CD14-positive monocyte (primary cell): Measurements from ENCODE around the gene RCOR3. TPM values are rescaled to one million over a fixed set of nuclear protein-coding genes. Genes with fewer than 3 reads are reported as not detected.
A peak's percentile ranks its signal among the peaks of the same experiment; 100 is the strongest.

Experiments used
- DNase-seq, 3 donors: peaks; one replicate each; pipeline ENCODE4 v3.0.0-alpha.2; 2011 to 2022
- H2AFZ ChIP-seq: 2 replicates; pipeline ENCODE4 v1.6.0; 2012; ENCODE audit warnings: mild to moderate bottlenecking, low read depth, low read length, inconsistent platforms; ENCODE audit not compliant: insufficient read depth, poor library complexity, severe bottlenecking
- H3K27ac ChIP-seq, 2 donors: 1 replicate in 1 of 2; 2 replicates in 1 of 2; pipeline ENCODE4 v1.5.1; 2012 to 2013; ENCODE audit warnings: low read length in 2 of 2, control low read depth in 1 of 2, inconsistent platforms in 1 of 2, low read depth in 1 of 2, mild to moderate bottlenecking in 1 of 2
- H3K27me3 ChIP-seq, 2 donors: one replicate each; pipeline versions ENCODE4 v1.6.0 to v1.6.1; 2011 to 2013; ENCODE audit warnings: low read length in 2 of 2; ENCODE audit not compliant: control insufficient read depth in 2 of 2, insufficient read depth in 2 of 2
- H3K36me3 ChIP-seq, 2 donors: replicated peaks in 1 of 2; 1 replicate in 1 of 2; 2 replicates in 1 of 2; pipeline versions ENCODE4 v1.5.1 to v1.6.1; 2012 to 2013; ENCODE audit warnings: low read length in 2 of 2, control low read depth in 1 of 2, inconsistent platforms in 1 of 2, mild to moderate bottlenecking in 1 of 2; ENCODE audit not compliant: insufficient read depth in 2 of 2, control insufficient read depth in 1 of 2
- H3K4me1 ChIP-seq, 2 donors: 1 replicate in 1 of 2; 2 replicates in 1 of 2; pipeline versions ENCODE4 v1.5.1 to v1.6.1; 2012 to 2013; ENCODE audit warnings: low read length in 2 of 2, control low read depth in 1 of 2, inconsistent platforms in 1 of 2, mild to moderate bottlenecking in 1 of 2, moderate library complexity in 1 of 2; ENCODE audit not compliant: insufficient read depth in 2 of 2, control insufficient read depth in 1 of 2
- H3K4me2 ChIP-seq: replicated peaks from 2 replicates; pipeline ENCODE3; 2012; ENCODE audit warnings: low read length, moderate library complexity, mild to moderate bottlenecking; ENCODE audit not compliant: poor library complexity, severe bottlenecking; ENCODE audit errors: extremely low read depth
- H3K4me3 ChIP-seq, 3 experiments: fragments of 200-600 bp in 1 of 3; sonication (generic) in 1 of 3; replicated peaks in 1 of 3; 1 replicate in 2 of 3; 2 replicates in 1 of 3; pipeline ENCODE4 v1.5.1; 2011 to 2013; ENCODE audit warnings: low read length in 3 of 3, mild to moderate bottlenecking in 3 of 3, control low read depth in 2 of 3, low read depth in 2 of 3, inconsistent platforms in 1 of 3, moderate library complexity in 1 of 3
- H3K79me2 ChIP-seq: 2 replicates; pipeline ENCODE4 v1.6.0; 2012; ENCODE audit warnings: mild to moderate bottlenecking, control low read depth, inconsistent platforms, low read length, moderate library complexity; ENCODE audit not compliant: insufficient read depth
- H3K9ac ChIP-seq: 2 replicates; pipeline ENCODE4 v1.6.0; 2017; ENCODE audit warnings: low read length, mild to moderate bottlenecking; ENCODE audit not compliant: insufficient read depth, poor library complexity, severe bottlenecking
- H3K9me3 ChIP-seq, 2 donors: replicated peaks in 1 of 2; 1 replicate in 1 of 2; 2 replicates in 1 of 2; pipeline versions ENCODE4 v1.5.1 to v1.6.1; 2012 to 2013; ENCODE audit warnings: low read length in 2 of 2, control low read depth in 1 of 2; ENCODE audit not compliant: control insufficient read depth in 1 of 2, insufficient read depth in 1 of 2
- H4K20me1 ChIP-seq: 2 replicates; pipeline ENCODE4 v1.6.0; 2012; ENCODE audit warnings: mild to moderate bottlenecking, low read length, control low read depth, moderate library complexity; ENCODE audit not compliant: insufficient read depth
- H3K27ac Mint-ChIP-seq, 7 donors: one replicate each; pipeline ENCODE4 v1.8.0; 2020; ENCODE audit warnings: mild to moderate bottlenecking in 7 of 7, mixed read lengths in 7 of 7, moderate library complexity in 6 of 7, inconsistent platforms in 2 of 7
- H3K27me3 Mint-ChIP-seq, 3 donors: one replicate each; pipeline ENCODE4 v1.8.0; 2021 to 2022; ENCODE audit warnings: low read depth in 3 of 3, mild to moderate bottlenecking in 3 of 3, mixed read lengths in 3 of 3, moderate library complexity in 3 of 3, inconsistent platforms in 1 of 3
- H3K36me3 Mint-ChIP-seq, 2 donors: one replicate each; pipeline ENCODE4 v1.8.0; 2020; ENCODE audit warnings: mixed read lengths in 2 of 2, inconsistent platforms in 1 of 2, mild to moderate bottlenecking in 1 of 2
- H3K4me1 Mint-ChIP-seq: one replicate; pipeline ENCODE4 v1.8.0; 2020; ENCODE audit warnings: mild to moderate bottlenecking, mixed read lengths
- H3K4me3 Mint-ChIP-seq, 2 donors: one replicate each; pipeline ENCODE4 v1.8.0; 2020; ENCODE audit warnings: mild to moderate bottlenecking in 2 of 2, mixed read lengths in 2 of 2, moderate library complexity in 1 of 2
- H3K9me3 Mint-ChIP-seq, 7 donors: one replicate each; pipeline ENCODE4 v1.8.0; 2020 to 2022; ENCODE audit warnings: mixed read lengths in 7 of 7, mild to moderate bottlenecking in 6 of 7, moderate library complexity in 6 of 7, inconsistent platforms in 2 of 7
- WGBS: methylation state at CpG from one replicate; pipeline ENCODE4 v1.1.5; 2013; ENCODE audit warnings: missing lambda C conversion rate; ENCODE audit not compliant: insufficient coverage; 5-methylcytosine and 5-hydroxymethylcytosine counted together
- intact Hi-C, 2 donors: fragments of 100-400 bp; cut with micrococcal nuclease; formaldehyde crosslinking; loops; one replicate each; pipeline versions ENCODE4 v1.15.0 to v1.15.1; 2023
- polyA plus RNA-seq, 3 donors: library from polyadenylated mRNA; depleted of rRNA in 1 of 3; unstranded in 2 of 3; stranded (reverse) in 1 of 3; fragments of 300-500 nt in 2 of 3; fragments of >200 nt in 1 of 3; fragmentation: Illumina TruSeq in 2 of 3; gene quantifications; 1 replicate in 2 of 3; 2 replicates in 1 of 3; pipeline ENCODE4 v1.2.3, GENCODE V29; 2012 to 2021
- TF ChIP-seq, protein P1 (sequence below): fragments of 200-600 bp; IDR thresholded peaks from one replicate; pipeline ENCODE4 v1.8.0; 2022; ENCODE audit warnings: antibody characterized with exemption, mild to moderate bottlenecking

RCOR3 gene
- polyA plus RNA-seq, 3 donors = 14.5 to 46.5 (median 21.6) TPM

DNA sequence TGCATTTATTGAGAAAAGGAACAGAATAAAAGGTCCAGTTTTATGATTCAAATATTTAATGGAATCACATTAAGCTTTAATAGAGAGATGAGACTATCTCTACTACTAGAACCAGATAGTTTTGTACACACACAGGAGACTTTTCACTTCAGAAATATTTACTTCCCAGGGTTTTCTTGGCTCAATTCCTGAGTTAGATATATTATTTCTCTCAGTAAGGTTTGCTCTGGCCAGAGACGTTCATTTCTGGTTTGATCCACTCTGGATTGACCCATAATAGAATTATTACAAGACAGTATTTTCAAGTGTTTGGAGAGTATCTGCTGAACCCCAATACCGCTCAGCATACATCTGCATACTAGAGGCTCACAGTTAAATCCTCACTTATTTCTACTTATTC is 1.3 kb upstream of the RCOR3 start:
- H3K4me1 Mint-ChIP-seq = peaks cover 23% of the 10 kb centered on the region
- H4K20me1 ChIP-seq = peaks cover 15% of the 10 kb centered on the region
- H2AFZ ChIP-seq = peak overlapping the region; percentile 98
- no peaks in the 10 kb centered on the region for H3K27me3 ChIP-seq
- peaks cover 0 to 2% (median 0%) of the 10 kb centered on the region in 7 donors for H3K9me3 Mint-ChIP-seq
- H3K27ac ChIP-seq = peak overlapping the region; percentile 90 to 95
- H3K4me3 ChIP-seq = peak overlapping the region; percentile 70 to 89 (median 75)
- H3K79me2 ChIP-seq = peaks cover 29% of the 10 kb centered on the region
- peaks cover 2 to 3% of the 10 kb centered on the region in 2 donors for H3K36me3 Mint-ChIP-seq
- no peaks in the 10 kb centered on the region for H3K9me3 ChIP-seq
- H3K27ac Mint-ChIP-seq = peak overlapping the region; percentile 87 to 97 (median 92)
- peak overlapping the region; percentile 79 for H3K9ac ChIP-seq
- no peak for DNase-seq
- H3K4me1 ChIP-seq = peaks cover 15 to 27% of the 10 kb centered on the region in 2 donors
- intact Hi-C loops = no loop called here
- WGBS = no CpG with 5 or more reads among the region's 2 CpGs
- H3K4me2 ChIP-seq = peak overlapping the region; percentile 96
- H3K36me3 ChIP-seq = peaks cover 2 to 5% of the 10 kb centered on the region in 2 donors
- H3K4me3 Mint-ChIP-seq = peak overlapping the region; percentile 90 to 93
- H3K27me3 Mint-ChIP-seq = peaks cover 1 to 3% (median 3%) of the 10 kb centered on the region in 3 donors
- TF ChIP-seq, protein P1, sequence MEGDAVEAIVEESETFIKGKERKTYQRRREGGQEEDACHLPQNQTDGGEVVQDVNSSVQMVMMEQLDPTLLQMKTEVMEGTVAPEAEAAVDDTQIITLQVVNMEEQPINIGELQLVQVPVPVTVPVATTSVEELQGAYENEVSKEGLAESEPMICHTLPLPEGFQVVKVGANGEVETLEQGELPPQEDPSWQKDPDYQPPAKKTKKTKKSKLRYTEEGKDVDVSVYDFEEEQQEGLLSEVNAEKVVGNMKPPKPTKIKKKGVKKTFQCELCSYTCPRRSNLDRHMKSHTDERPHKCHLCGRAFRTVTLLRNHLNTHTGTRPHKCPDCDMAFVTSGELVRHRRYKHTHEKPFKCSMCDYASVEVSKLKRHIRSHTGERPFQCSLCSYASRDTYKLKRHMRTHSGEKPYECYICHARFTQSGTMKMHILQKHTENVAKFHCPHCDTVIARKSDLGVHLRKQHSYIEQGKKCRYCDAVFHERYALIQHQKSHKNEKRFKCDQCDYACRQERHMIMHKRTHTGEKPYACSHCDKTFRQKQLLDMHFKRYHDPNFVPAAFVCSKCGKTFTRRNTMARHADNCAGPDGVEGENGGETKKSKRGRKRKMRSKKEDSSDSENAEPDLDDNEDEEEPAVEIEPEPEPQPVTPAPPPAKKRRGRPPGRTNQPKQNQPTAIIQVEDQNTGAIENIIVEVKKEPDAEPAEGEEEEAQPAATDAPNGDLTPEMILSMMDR = no peak

GRCh38 chr1:211258310-211258755 is 833 bp upstream of the RCOR3 start:
- peaks cover 0 to 2% (median 0%) of the 10 kb centered on the region in 7 donors for H3K9me3 Mint-ChIP-seq
- intact Hi-C loops = no loop called here
- TF ChIP-seq, protein P1 = no peak
- H2AFZ ChIP-seq = peak overlapping the region; percentile 98
- peak overlapping the region; percentile 96 for H3K4me2 ChIP-seq
- peak overlapping the region; percentile 79 for H3K9ac ChIP-seq
- H3K36me3 Mint-ChIP-seq = peaks cover 2 to 3% of the 10 kb centered on the region in 2 donors
- H3K27ac ChIP-seq = peak overlapping the region; percentile 90 to 95
- H3K36me3 ChIP-seq = peaks cover 2 to 5% of the 10 kb centered on the region in 2 donors
- 0% methylated on average over 7 of the region's 17 CpGs for WGBS
- H3K27ac Mint-ChIP-seq = peak overlapping the region; percentile 87 to 97 (median 92)
- no peaks in the 10 kb centered on the region for H3K9me3 ChIP-seq
- H4K20me1 ChIP-seq = peaks cover 16% of the 10 kb centered on the region
- H3K4me1 Mint-ChIP-seq = peaks cover 23% of the 10 kb centered on the region
- H3K4me1 ChIP-seq = peaks cover 15 to 27% of the 10 kb centered on the region in 2 donors
- H3K79me2 ChIP-seq = peaks cover 32% of the 10 kb centered on the region
- peaks cover 1 to 3% (median 3%) of the 10 kb centered on the region in 3 donors for H3K27me3 Mint-ChIP-seq
- peak overlapping the region; percentile 90 to 93 for H3K4me3 Mint-ChIP-seq
- H3K27me3 ChIP-seq = no peaks in the 10 kb centered on the region
- DNase-seq = peak; percentile 20 to 44 (median 34)
- peak overlapping the region; percentile 70 to 89 (median 75) for H3K4me3 ChIP-seq
